Gastrocnemius medialis (tissue), 4 donors: Measurements from ENCODE around the gene PPIL6. TPM values are rescaled to one million over a fixed set of nuclear protein-coding genes. Genes with fewer than 3 reads are reported as not detected.

Source experiments
- ATAC-seq, 2 donors: fragments of 150-250 bp; one replicate each; pipeline ENCODE4 v1.9.1; 2016
- DNase-seq, 2 donors: peaks; one replicate each; pipeline ENCODE4 v3.0.0-alpha.2; 2019
- H3K27ac ChIP-seq, 4 donors: fragments of 200-600 bp; sonication (generic); 1 replicate in 1 of 4; 2 replicates in 3 of 4; pipeline ENCODE4 v1.5.1; 2016 to 2018; ENCODE audit warnings: mild to moderate bottlenecking in 2 of 4, moderate library complexity in 1 of 4
- H3K27me3 ChIP-seq, 3 donors: fragments of 200-600 bp; sonication (generic) in 2 of 3; 1 replicate in 1 of 3; 2 replicates in 2 of 3; pipeline versions ENCODE4 v1.5.1 to v1.6.0; 2016 to 2019; ENCODE audit warnings: mild to moderate bottlenecking in 1 of 3, moderate library complexity in 1 of 3
- H3K36me3 ChIP-seq, 2 donors: fragments of 200-600 bp; sonication (generic) in 1 of 2; one replicate each; pipeline ENCODE4 v1.5.1; 2017 to 2018
- H3K4me1 ChIP-seq, 2 donors: fragments of 200-600 bp; sonication (generic) in 1 of 2; one replicate each; pipeline ENCODE4 v1.5.1; 2016 to 2017; ENCODE audit warnings: mild to moderate bottlenecking in 2 of 2
- H3K4me3 ChIP-seq, 4 donors: fragments of 200-600 bp; sonication (generic) in 3 of 4; 1 replicate in 1 of 4; 2 replicates in 3 of 4; pipeline ENCODE4 v1.5.1; 2016 to 2019; ENCODE audit warnings: mild to moderate bottlenecking in 2 of 4
- H3K9me3 ChIP-seq, 3 donors: fragments of 200-600 bp; sonication (generic) in 2 of 3; 1 replicate in 1 of 3; 2 replicates in 2 of 3; pipeline ENCODE4 v1.5.1; 2016 to 2019
- POLR2A ChIP-seq, 2 donors: fragments of 450-650 bp; IDR thresholded peaks; one replicate each; pipeline ENCODE4 v1.6.1; 2017; ENCODE audit warnings: antibody characterized with exemption in 2 of 2, mild to moderate bottlenecking in 2 of 2, moderate library complexity in 2 of 2
- in situ Hi-C, 4 donors: fragments of 200-750 bp; cut with MboI; loops; one replicate each; pipeline versions ENCODE4 v1.15.0 to v1.8.0; 2017; ENCODE audit warnings: low sequenced_read_pairs in 4 of 4
- intact Hi-C: fragments of 100-400 bp; cut with DNase I; formaldehyde crosslinking; loops from one replicate; pipeline ENCODE4 v1.15.1; 2023; ENCODE audit warnings: low total_unique reads
- total RNA-seq, 4 donors: library from RNA; depleted of rRNA; stranded (reverse); fragments of >200 nt; gene quantifications; one replicate each; pipeline versions ENCODE4 v1.1.0 to v1.2.3, GENCODE V29; 2016
- TF ChIP-seq, protein P1 (sequence below), 5 experiments: fragments of 450-650 bp in 3 of 5; fragments of 200-600 bp in 2 of 5; sonication (generic) in 2 of 5; IDR thresholded peaks in 4 of 5; conservative IDR thresholded peaks in 1 of 5; 1 replicate in 4 of 5; 2 replicates in 1 of 5; pipeline ENCODE4 v1.5.1; 2016 to 2019; ENCODE audit warnings: antibody characterized with exemption in 5 of 5, mild to moderate bottlenecking in 3 of 5, moderate library complexity in 3 of 5

The PPIL6 gene
- total RNA-seq, 4 donors from 2014 or later: 0.64 to 2.9 (median 1.3) TPM

DNA sequence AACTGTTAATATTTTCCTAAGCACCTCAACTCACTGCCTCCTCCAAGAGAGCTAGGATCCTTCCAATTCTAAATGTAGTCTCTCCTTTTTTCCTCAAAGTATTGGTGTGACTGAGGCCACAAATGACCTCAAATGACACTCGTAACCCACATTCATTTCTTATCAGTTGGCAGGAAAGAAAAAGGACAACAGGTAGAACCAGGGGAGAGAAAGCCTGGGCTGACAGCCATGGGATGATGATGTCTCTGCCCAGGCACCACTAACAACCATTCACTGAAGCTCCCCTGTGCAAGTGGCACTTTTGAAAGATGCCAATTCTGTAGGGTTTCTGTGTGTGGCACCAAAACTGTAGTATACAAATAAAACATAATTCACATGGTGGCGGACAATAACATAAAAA lies 35.2 kb upstream of the PPIL6 start:
- in situ Hi-C loops: no loop called here
- Histone ChIP-seq H3K4me1 (peaks cover 24% of the 10 kb centered on the region in 2 donors), H3K4me3 (no peak overlapping the region), H3K27me3 (no peaks in the 10 kb centered on the region), H3K36me3 (peaks cover 0 to 65% of the 10 kb centered on the region in 2 donors), H3K9me3 (no peaks in the 10 kb centered on the region), H3K27ac (no peak overlapping the region)
- TF ChIP-seq POLR2A (IDR thresholded peaks at IDR 0.05): no peak
- TF ChIP-seq, protein P1, sequence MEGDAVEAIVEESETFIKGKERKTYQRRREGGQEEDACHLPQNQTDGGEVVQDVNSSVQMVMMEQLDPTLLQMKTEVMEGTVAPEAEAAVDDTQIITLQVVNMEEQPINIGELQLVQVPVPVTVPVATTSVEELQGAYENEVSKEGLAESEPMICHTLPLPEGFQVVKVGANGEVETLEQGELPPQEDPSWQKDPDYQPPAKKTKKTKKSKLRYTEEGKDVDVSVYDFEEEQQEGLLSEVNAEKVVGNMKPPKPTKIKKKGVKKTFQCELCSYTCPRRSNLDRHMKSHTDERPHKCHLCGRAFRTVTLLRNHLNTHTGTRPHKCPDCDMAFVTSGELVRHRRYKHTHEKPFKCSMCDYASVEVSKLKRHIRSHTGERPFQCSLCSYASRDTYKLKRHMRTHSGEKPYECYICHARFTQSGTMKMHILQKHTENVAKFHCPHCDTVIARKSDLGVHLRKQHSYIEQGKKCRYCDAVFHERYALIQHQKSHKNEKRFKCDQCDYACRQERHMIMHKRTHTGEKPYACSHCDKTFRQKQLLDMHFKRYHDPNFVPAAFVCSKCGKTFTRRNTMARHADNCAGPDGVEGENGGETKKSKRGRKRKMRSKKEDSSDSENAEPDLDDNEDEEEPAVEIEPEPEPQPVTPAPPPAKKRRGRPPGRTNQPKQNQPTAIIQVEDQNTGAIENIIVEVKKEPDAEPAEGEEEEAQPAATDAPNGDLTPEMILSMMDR (IDR thresholded peaks at IDR 0.05 in 4 of 5, conservative IDR thresholded peaks at IDR 0.05 in 1 of 5): no peak
- DNase-seq: no peak
- intact Hi-C loops: no loop called here
- ATAC-seq: no peak

DNA sequence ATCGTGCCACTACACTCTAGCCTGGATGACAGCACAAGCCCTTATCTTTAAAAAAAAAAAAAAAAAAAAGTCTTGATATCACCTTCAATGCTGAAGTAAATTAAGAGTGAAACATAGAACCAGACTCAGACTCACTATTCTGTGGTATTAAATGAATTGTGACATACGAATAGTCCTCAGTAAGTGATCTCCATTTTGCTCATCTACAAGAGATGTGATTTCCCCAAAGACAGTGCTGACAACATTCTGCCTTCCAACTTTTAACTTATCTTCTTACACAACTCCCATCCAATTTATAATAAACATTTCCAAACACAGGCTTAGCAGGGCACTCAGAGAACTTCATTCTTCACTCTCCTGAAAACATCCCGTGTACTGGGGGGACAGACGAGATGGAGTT lies 34.6 kb upstream of the PPIL6 start:
- H3K9me3 ChIP-seq: no peaks in the 10 kb centered on the region
- in situ Hi-C loops (no loop called here), intact Hi-C loops (no loop called here)
- ATAC-seq (no peak), DNase-seq (no peak)
- H3K36me3 ChIP-seq: peaks cover 0 to 66% of the 10 kb centered on the region in 2 donors
- no peak overlapping the region for H3K4me3 ChIP-seq
- peaks cover 17 to 18% of the 10 kb centered on the region in 2 donors for H3K4me1 ChIP-seq
- no peak overlapping the region for H3K27ac ChIP-seq
- TF ChIP-seq, protein P1 (IDR thresholded peaks at IDR 0.05 in 4 of 5, conservative IDR thresholded peaks at IDR 0.05 in 1 of 5): no peak
- TF ChIP-seq POLR2A (IDR thresholded peaks at IDR 0.05): no peak
- H3K27me3 ChIP-seq: no peaks in the 10 kb centered on the region

DNA sequence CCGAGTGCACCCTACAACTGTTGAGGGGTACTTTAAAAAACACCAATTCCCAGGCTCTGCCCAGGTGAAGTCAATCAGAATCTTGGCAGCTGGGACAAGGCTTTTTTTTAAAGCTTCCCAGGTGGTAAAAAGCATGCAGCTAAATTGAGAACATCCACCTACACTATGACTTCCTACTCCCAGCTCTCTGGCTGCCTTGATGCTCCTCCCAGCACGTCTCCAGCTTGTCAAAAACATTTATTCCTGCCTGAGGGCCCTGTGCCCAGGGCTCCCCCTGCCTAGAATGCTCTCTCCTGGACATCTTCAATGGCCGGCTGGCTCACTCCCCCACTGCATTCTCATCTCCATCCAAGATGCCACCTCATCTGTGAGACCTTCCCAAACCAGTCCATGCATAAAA lies 32.7 kb upstream of the PPIL6 start:
- H3K4me1 ChIP-seq: peaks cover 1 to 3% of the 10 kb centered on the region in 2 donors
- no peaks in the 10 kb centered on the region for H3K27me3 ChIP-seq
- no peak overlapping the region for H3K27ac ChIP-seq
- in situ Hi-C loops: no loop called here
- no peak for TF ChIP-seq POLR2A (IDR thresholded peaks at IDR 0.05)
- TF ChIP-seq, protein P1 (IDR thresholded peaks at IDR 0.05 in 4 of 5, conservative IDR thresholded peaks at IDR 0.05 in 1 of 5): no peak
- no peaks in the 10 kb centered on the region for H3K9me3 ChIP-seq
- ATAC-seq (no peak), DNase-seq (no peak)
- H3K36me3 ChIP-seq: peaks cover 0 to 70% of the 10 kb centered on the region in 2 donors
- no peak overlapping the region for H3K4me3 ChIP-seq
- intact Hi-C loops: no loop called here

DNA sequence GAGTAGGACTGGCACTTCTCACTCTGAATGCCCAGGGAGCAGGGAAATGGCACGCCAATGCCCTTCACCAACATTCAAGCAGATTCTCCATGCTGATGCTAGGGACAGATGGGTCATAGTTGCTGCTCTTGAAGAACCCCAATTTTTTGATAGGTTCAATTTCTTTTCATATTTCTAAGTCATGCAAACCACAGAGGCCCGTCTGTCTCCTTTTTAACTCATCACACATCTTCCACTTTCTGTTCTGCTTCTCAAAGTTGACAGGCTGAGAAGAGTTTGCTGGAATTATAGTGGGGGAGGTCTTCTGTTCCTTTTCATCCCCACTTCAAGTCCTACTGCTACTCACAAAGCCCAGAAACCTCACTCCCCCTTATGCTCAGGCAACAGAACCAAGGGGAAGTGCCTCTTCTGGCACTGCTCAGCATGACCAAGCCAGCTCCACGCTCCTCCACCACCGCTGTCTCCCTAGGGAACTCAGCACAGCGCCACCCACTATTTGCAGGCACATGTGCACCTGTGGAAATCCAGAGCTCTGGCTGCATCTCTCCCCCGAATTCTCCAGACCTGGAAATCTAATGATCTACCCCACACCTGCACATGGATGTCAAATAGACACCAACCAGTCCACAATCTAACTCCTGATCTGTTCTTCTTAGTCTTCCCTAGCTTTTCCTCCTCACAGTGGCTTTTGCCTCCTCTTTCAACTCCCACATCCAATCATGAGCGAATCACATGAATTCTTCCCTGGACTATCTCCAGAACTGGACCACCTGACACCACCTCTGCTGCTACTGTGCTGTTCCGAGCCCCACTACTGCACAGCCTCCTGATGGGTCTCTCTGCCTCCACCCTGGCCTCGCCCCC lies 31.9 kb upstream of the PPIL6 start:
- DNase-seq (no peak), ATAC-seq (no peak)
- no peaks in the 10 kb centered on the region for H3K27me3 ChIP-seq
- in situ Hi-C loops (no loop called here), intact Hi-C loops (no loop called here)
- H3K4me3 ChIP-seq: no peak overlapping the region
- TF ChIP-seq, protein P1 (IDR thresholded peaks at IDR 0.05 in 4 of 5, conservative IDR thresholded peaks at IDR 0.05 in 1 of 5): no peak
- TF ChIP-seq POLR2A (IDR thresholded peaks at IDR 0.05): no peak
- H3K4me1 ChIP-seq: no peaks in the 10 kb centered on the region
- H3K36me3 ChIP-seq: peaks cover 0 to 75% of the 10 kb centered on the region in 2 donors
- H3K27ac ChIP-seq: no peak overlapping the region
- no peaks in the 10 kb centered on the region for H3K9me3 ChIP-seq
